T-helper 2 cell treated with Interferon-gamma antibody and Interleukin-4, amounts not matched to agents 100 ng/mL and 5 ng/mL, for 36 hours (primary cell): ENCODE results near the gene TRAP1. TPM values are rescaled to one million over a fixed set of nuclear protein-coding genes. Genes with fewer than 3 reads are reported as not detected.

Experiments used
- intact Hi-C: fragments of 100-400 bp; cut with micrococcal nuclease; formaldehyde crosslinking; loops from one replicate; pipeline ENCODE4 v1.15.1; 2023
- total RNA-seq: library from RNA; stranded (reverse); gene quantifications from 2 replicates; pipeline ENCODE4 v1.2.3, GENCODE V29; 2022

Gene TRAP1
- total RNA-seq, 1 donor from 2014 or later = 132 TPM

DNA sequence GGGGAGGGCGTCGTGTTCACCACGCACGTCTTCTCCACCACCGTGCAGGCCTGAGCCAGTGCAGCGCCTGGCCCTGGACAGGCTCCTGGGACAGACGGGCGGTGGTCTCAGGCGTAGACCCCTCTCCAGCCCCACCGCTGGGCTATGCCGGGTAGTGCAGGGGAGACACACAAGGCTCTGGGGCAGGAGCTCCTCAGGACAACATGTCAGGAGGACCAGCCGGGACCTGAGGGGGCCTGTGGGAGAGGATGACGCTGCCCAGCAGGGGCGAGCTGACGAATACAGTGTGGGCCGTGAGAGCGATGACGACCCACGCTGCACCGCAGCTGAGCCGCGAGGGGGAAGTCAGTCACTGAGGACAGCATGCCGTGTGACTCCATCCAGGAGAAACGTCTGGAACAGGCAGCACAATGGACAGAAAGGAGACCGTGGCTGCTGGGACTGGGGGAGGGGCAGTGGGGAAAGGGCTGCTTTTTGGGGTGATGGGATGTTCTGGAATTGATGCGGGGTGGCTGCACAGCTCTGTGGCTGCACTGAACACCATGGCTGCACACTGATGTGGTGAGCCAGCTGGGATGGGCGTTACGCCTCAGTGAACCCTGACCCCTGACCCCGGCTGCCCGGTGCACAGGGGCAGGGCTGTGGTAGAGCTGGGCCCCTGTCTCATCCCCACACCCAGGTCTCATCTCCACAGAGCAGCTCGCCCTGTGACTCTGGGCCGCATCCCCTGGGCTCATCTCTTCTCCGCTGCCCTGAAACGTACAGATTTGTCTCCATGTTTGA, 42.6 kb downstream of the TRAP1 start:
- intact Hi-C loops = no loop called here

GRCh38 chr16:3673676-3674377, 43.5 kb downstream of the TRAP1 start:
- intact Hi-C loops = no loop called here

GRCh38 chr16:3673201-3673600, 44.1 kb downstream of the TRAP1 start:
- intact Hi-C loops = no loop called here

GRCh38 chr16:3672571-3673041, 44.7 kb downstream of the TRAP1 start:
- intact Hi-C loops = no loop called here

DNA sequence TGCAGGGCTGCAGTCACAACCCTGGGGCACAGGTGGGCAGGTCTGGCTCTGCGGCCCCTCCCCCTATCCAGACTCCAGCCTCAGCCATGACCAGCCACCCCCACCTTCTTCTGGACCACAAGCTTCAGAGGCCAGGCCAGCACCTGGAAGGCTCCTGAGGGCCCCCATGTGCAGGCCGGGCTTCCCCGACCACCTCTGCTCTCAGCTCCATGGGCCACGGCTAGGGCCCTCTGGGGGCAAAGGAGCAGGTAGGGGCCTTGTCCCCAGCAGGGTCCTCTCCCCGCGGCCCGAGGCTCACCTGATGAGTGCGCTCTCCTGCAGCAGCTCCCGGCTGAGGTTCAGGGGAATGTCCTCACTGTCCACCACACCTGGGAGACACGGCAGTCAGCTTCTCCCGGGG, 45.9 kb downstream of the TRAP1 start:
- intact Hi-C loops = no loop called here

GRCh38 chr16:3670711-3671110, 46.6 kb downstream of the TRAP1 start:
- intact Hi-C loops = no loop called here

- intact Hi-C loops = no loop called here
Observed at GRCh38 chr16:3669082-3669481, 48.2 kb downstream of the TRAP1 start.

DNA sequence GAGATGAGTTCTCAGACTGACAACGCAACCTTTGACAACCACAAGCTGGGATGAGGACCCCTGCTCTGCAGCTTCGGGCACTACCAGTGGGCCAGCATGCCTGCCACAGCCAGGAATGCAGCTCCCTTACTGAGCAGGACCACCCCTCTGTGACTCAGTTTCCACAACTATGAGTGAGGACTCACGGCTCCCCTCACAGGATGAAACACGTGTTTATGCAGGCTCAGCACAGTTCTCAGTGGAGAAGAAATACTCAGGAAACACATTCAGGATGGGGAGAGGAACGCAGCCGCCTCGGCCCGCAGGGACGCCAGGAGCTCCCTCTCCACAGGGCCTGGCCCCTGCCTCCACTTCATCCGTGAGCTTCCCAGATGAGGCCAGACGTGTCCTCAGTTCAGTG, 48.7 kb downstream of the TRAP1 start:
- intact Hi-C loops = no loop called here

DNA sequence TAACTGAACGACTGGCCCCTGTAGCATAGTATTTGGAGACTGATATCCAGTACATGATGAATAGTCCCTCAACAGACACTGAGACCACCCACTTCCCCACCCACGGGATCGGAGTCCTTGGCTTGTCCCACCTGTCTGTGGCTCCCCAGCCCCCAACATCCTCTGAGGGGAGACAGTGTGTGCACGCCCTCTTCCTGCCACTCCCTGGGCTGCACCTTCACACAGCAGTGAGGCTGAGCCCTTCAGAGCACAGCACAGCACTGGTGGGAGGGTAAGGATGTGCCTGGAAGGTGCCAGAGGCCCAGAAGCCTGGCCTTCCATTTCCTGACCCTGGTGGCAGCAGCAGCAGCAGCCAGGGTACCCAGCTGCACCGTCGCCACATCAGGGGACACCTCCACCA, 51.8 kb downstream of the TRAP1 start:
- intact Hi-C loops = no loop called here

- intact Hi-C loops = no loop called here
Observed at GRCh38 chr16:3664187-3664896, 53.0 kb downstream of the TRAP1 start.

DNA sequence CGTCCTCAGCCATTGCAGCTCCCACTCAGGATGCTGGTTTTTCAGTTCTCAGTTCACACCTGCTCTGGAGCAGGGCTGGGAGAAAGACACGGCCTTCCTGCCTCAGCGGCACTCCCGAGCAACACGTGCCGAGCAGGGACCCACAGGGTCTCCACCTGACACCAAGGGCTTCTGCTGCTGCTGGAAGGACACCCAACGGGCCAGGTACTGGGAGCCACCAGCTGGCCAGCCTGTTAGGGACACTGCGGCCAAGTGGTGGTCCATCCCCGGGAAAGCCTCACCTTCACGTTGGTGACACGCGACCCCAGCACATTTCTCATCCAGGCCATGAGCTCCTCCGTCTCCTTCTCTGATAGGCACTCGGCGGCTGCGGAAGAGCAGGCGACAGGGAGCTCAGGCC, 54.7 kb downstream of the TRAP1 start:
- intact Hi-C loops = no loop called here

- intact Hi-C loops = no loop called here
Observed at GRCh38 chr16:3661922-3662321, 55.4 kb downstream of the TRAP1 start.

DNA sequence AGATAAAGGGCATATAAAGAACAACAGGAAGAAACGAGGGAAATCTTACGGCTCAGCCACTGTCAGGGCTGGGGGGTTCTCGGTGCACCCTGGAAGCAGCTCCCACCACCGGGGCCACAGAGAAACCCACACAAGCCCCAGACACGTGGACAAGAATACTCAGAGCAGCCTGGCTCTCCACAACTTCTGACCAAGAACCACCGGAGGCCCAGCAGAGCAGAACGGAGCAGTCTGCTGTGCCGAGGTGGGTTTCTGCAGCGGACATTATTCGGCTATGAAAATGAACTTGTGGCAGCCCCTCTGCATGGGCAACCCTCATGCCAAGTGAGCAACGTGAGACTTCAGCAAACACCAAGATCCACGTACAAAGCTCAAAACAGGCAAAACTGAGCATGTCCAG, 56.0 kb downstream of the TRAP1 start:
- intact Hi-C loops = no loop called here

DNA sequence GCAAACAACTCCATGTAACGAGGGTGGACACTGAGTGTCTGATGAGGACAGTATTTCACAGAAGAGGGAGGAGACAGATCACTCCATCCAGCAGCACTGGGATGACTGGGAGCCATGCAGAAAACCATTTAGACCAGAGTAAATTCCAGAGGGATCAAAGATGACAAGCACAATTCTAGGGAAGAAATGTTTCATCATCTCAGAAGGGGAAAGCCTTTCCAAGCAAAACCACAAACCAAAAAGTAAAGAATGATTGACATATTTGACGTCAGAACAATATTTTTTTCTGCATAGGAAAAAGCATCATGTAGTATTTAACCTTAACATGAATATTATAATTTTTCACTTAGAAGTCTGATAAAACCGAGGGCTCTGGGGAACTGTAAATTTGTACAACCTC, 58.1 kb downstream of the TRAP1 start:
- intact Hi-C loops = loop anchor here (10.0 kb wide), 1 partner anchor 84 kb away; the partner anchor contains the start of gene NLRC3

DNA sequence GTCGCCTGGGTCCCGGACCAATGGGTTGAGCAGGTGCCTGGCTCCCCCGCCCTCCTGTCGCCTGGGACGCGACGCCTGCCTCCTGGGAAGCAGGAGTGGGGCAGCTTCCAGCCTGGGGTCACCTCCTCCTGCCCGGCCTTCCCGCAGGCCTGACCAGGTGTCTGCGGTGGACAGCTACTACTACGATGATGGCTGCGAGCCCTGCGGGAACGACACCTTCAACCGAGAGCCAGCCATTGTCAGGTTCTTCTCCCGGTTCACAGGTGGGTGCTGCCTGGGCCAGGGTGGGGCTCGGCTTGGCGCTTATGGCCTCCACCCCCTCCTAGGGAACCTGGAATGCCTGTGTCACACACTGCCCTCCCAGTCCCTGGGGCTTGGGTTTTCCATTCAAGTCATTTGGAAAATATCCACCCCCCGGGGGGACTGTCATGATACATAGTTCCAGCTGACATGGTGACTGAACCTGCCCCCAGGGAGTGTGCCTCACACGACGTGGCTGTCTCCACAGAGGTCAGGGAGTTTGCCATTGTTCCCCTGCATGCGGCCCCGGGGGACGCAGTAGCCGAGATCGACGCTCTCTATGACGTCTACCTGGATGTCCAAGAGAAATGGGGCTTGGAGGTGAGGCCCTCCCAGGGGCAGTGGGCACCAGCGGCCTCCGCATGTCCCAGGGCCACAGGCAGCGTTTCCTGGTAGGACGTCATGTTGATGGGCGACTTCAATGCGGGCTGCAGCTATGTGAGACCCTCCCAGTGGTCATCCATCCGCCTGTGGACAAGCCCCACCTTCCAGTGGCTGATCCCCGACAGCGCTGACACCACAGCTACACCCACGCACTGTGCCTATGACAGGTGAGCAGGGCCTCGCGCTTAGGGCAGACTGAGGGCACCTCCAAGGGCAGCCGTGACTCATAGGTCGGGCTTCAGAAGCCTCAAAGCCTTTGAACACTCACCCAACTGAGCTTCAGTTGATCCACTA, 60.5 kb downstream of the TRAP1 start:
- intact Hi-C loops = loop anchor here (10.0 kb wide), 1 partner anchor 82 kb away; the partner anchor contains the start of gene NLRC3

DNA sequence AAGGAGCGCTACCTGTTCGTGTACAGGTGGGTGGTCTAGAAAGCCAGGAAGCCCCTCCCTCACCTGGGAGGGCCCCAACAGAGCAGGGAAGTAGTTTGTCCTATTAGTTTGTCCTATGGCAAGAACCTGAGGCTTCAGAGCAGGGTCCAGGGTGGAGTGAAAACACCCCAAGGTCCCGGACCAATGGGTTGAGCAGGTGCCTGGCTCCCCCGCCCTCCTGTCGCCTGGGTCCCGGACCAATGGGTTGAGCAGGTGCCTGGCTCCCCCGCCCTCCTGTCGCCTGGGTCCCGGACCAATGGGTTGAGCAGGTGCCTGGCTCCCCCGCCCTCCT, 61.2 kb downstream of the TRAP1 start:
- intact Hi-C loops = loop anchor here (10.0 kb wide), 1 partner anchor 81 kb away; the partner anchor contains the start of gene NLRC3

DNA sequence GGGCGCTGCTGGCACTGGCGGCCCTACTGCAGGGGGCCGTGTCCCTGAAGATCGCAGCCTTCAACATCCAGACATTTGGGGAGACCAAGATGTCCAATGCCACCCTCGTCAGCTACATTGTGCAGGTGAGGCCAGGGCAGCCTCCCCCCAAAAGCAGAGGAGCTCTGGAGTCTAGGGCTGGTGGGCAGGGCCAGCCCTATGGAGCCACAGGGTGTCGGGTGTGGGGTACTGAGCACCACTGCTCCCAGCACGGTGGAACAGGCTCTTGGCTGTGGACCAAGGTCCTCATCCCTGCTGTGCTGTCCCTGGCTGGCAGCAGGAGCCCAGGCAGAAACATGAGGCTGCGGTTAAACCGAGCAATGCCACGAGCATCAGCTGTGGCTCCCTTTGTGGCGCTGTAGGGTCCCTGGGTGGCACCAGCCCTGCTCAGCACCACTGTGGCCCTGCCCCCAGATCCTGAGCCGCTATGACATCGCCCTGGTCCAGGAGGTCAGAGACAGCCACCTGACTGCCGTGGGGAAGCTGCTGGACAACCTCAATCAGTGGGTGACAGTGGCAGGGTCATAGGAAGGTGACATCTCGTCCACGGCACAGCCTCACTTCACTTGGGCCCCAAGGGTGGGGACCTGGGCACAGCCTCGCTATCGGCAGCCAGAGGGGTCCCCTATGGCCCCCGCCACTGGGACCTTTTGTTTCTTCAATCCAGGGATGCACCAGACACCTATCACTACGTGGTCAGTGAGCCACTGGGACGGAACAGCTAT, 61.7 kb downstream of the TRAP1 start:
- intact Hi-C loops = loop anchor here (10.0 kb wide), 1 partner anchor 81 kb away; the partner anchor contains the start of gene NLRC3

DNA sequence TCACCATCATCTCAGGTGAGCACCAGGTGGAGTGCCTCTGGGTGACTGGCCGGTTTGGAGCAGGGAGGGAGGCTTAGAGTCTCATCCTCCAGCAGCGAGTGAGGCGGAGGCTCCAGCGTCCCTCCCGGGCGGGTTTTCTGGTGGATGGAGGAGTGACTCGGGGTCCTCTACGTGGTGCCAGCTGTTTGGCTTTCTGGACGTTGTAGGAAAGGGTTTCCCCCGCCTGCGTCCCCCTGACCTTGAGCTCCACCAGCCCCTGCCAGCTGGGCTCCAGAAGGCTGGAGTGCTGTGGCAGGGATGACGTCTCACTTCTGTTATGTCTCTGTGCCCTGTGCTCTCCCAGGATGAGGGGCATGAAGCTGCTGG, 62.3 kb downstream of the TRAP1 start:
- intact Hi-C loops = loop anchor here (10.0 kb wide), 1 partner anchor 80 kb away; the partner anchor contains the start of gene NLRC3

DNA sequence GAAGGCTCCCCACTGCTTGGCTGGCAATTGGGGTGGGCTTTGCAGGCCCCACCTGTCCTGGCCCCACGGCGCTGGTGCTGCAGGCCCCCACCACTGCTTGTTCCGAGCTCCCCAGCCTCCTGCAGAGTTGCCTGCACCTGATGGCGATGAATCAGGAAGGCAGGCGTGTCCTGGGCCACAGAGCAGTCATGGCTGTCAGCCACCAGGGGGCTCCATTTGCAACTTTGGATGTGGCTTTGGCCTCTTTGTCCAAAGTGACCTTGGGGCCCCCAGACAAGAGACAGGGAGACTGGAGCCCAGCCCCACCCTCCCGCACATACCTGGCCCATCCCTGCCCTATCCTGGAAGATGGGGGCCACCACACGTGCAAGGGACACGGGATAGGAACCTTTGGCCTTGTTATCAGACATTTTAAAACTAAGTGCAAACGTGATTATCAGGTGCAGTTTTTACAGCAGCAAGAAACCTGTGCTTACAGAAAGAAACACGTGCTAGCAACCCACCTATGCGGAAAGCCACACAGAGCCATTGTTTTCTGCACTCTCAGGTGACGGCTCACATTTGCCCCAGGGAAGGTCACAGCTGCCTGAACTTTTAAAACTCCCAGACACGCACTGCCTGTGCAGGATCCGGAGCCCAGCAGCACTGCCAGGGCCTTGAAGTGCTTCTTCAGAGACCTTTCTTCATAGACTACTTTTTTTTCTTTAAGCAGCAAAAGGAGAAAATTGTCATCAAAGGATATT, 62.9 kb downstream of the TRAP1 start, which contains the start of gene DNASE1:
Gene DNASE1 (plus strand): TSS at position 443 of the 743 bp plus-strand sequence. CDS start 683 bp downstream, outside the sequence.
- intact Hi-C loops = loop anchor here (10.0 kb wide), 1 partner anchor 80 kb away; the partner anchor contains the start of gene NLRC3
